ENCODE data around the gene ART3.

DNA sequence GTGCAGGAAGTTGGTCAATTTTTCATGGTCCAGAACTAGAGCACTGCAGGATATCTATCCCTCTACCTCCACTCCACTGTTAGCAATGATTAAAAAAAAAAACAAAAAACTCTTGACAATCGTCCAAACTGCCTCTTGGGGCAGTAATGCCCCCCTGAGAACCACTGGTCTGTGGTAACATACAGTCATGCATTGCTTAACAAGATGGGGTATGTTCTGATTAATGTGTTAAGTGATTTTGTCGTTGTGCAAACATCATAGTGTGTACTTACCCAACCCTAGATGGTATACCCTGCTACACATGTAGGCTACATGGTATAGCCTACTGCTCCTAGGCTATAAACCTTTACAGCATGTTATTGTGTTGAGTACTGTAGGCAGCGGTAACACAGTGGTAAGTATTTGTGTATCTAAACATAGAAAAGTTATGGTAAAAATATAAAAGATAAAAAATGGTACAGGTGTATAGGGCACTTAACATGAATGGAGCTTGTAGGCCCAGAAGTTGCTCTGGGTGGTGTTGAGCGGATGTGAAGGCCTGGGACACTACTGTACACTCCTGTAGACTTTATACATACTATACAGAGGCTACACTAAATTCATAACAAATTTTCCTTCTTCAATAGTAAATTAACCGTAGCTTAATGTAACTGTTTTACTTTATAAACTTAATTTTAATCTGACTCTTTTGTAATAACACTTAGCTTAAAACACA lies 34.1 kb downstream of the ART3 start:
- TF ChIP-seq EP300 (IDR thresholded peaks at IDR 0.05; ENCODE audit: borderline replicate concordance in 1 of 2, low read depth in 1 of 2, low read length in 1 of 2) (no peak), RFX5 (IDR thresholded peaks at IDR 0.05; ENCODE audit: low read length) (no peak), GABPA (IDR thresholded peaks at IDR 0.05; ENCODE audit: low read depth) (no peak), POLR2AphosphoS5 (IDR thresholded peaks at IDR 0.05; ENCODE audit: low read depth, low read length) (no peak), TAF1 (IDR thresholded peaks at IDR 0.05; ENCODE audit: borderline replicate concordance, low read depth, low read length) (no peak), FOXJ3 (CRISPR knock-in tag; IDR thresholded peaks at IDR 0.05) (no peak), YY1 (IDR thresholded peaks at IDR 0.05; ENCODE audit: low read depth) (no peak), EZH2phosphoT487 (IDR thresholded peaks at IDR 0.05; ENCODE audit: borderline replicate concordance, low read depth) (no peak), FOXM1 (IDR thresholded peaks at IDR 0.05; ENCODE audit: low read depth) (no peak)
- TF ChIP-seq, protein P1, sequence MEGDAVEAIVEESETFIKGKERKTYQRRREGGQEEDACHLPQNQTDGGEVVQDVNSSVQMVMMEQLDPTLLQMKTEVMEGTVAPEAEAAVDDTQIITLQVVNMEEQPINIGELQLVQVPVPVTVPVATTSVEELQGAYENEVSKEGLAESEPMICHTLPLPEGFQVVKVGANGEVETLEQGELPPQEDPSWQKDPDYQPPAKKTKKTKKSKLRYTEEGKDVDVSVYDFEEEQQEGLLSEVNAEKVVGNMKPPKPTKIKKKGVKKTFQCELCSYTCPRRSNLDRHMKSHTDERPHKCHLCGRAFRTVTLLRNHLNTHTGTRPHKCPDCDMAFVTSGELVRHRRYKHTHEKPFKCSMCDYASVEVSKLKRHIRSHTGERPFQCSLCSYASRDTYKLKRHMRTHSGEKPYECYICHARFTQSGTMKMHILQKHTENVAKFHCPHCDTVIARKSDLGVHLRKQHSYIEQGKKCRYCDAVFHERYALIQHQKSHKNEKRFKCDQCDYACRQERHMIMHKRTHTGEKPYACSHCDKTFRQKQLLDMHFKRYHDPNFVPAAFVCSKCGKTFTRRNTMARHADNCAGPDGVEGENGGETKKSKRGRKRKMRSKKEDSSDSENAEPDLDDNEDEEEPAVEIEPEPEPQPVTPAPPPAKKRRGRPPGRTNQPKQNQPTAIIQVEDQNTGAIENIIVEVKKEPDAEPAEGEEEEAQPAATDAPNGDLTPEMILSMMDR (IDR thresholded peaks at IDR 0.05), result no peak; the same call in 1 of the 2 replicates
- TF ChIP-seq, protein P2, sequence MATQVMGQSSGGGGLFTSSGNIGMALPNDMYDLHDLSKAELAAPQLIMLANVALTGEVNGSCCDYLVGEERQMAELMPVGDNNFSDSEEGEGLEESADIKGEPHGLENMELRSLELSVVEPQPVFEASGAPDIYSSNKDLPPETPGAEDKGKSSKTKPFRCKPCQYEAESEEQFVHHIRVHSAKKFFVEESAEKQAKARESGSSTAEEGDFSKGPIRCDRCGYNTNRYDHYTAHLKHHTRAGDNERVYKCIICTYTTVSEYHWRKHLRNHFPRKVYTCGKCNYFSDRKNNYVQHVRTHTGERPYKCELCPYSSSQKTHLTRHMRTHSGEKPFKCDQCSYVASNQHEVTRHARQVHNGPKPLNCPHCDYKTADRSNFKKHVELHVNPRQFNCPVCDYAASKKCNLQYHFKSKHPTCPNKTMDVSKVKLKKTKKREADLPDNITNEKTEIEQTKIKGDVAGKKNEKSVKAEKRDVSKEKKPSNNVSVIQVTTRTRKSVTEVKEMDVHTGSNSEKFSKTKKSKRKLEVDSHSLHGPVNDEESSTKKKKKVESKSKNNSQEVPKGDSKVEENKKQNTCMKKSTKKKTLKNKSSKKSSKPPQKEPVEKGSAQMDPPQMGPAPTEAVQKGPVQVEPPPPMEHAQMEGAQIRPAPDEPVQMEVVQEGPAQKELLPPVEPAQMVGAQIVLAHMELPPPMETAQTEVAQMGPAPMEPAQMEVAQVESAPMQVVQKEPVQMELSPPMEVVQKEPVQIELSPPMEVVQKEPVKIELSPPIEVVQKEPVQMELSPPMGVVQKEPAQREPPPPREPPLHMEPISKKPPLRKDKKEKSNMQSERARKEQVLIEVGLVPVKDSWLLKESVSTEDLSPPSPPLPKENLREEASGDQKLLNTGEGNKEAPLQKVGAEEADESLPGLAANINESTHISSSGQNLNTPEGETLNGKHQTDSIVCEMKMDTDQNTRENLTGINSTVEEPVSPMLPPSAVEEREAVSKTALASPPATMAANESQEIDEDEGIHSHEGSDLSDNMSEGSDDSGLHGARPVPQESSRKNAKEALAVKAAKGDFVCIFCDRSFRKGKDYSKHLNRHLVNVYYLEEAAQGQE (IDR thresholded peaks at IDR 0.05; ENCODE audit: low read depth, low read length), result no peak
- TF ChIP-seq, protein P3, sequence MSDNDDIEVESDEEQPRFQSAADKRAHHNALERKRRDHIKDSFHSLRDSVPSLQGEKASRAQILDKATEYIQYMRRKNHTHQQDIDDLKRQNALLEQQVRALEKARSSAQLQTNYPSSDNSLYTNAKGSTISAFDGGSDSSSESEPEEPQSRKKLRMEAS (IDR thresholded peaks at IDR 0.05; ENCODE audit: low read depth), result no peak

Data from SK-N-SH (cell line).